GM21786 (cell line): ENCODE results near the gene RNF223.
"Not testable (repeated sequence)": the region's sequence is repeated elsewhere in the genome, so short reads cannot be mapped to it uniquely, and the experiment has no call there.

ENCODE experiments used
- ATAC-seq: cut with Tn5 transposase; IDR thresholded peaks from one replicate; pipeline ENCODE4 v1.9.1; 2021; ENCODE audit not compliant: unreplicated experiment

The RNF223 gene

GRCh38 chr1:1061682-1062345 lies 12.3 kb downstream of the RNF223 start:
- ATAC-seq = no peak

DNA sequence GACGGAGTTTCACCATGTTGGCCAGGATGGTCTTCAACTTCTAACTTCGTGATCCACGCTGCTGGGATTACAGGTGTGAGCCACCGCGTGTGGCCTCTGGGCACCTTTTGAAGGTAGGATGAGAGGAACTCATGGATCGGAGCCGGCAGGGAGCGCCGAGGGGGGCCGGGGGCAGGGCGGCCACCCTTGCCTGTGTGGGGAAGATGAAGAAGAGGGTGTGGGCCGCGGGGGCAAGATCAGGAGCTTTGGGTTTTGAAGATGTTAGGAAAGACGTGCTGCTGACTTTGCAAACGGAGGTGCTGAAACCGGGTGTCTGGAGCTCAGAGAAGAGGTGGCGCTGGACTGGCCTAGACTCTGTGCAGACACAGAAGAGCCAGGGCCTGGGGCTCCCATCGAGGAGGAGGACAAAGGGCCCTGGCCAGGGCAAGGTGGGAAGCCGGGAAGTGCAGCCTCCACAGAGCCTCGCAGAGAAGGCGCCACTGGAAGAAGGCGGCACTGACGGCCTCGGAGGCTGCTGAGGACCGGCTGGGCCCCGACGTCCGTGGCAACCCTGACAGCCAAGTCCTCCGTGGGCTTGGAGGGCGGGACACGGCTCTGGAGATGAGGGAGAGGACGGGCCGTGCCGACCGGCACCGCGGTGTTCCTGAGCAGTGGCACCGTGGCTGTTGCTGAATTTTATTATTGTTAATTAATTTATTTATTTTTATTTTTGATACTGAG lies 13.7 kb downstream of the RNF223 start:
- ATAC-seq = no peak

DNA sequence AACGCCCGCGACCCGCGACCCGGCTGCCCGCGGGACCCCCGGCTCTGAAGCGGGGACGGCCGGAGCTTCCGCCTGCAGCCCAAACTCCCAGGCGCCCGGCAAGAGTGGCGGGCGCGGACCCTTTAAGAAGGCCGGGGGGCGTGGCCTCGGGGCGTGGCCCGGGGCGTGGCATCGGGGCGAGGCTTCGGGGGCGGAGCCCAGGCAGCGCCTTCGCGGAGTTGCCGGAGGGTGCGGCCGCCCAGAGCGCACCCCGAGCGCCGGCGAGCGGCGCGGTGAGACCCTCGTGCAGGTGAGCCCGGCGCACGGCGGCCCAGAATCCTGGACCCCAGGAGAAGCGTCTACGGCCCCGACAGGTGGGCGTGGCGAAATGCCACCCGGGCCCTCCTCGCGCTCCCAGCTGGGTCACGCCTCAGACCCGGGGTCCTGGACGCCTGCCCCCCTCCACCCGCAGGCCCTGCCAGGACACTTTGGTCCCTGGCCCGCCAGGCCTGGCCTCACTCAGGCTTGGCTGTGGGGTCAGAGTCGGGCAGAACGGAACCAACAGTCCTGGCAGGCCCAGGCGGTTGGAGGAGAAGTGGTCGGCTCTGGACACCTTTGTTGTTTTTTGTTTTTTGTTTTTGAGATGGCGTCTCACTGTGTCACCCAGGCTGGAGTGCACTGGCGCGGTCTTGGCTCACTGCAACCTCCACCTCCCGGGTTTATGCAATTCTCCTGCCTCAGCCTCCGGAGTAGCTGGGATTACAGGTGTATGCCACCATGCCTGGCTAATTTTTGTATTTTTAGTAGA lies 14.4 kb downstream of the RNF223 start:
- ATAC-seq = peak; percentile 71

DNA sequence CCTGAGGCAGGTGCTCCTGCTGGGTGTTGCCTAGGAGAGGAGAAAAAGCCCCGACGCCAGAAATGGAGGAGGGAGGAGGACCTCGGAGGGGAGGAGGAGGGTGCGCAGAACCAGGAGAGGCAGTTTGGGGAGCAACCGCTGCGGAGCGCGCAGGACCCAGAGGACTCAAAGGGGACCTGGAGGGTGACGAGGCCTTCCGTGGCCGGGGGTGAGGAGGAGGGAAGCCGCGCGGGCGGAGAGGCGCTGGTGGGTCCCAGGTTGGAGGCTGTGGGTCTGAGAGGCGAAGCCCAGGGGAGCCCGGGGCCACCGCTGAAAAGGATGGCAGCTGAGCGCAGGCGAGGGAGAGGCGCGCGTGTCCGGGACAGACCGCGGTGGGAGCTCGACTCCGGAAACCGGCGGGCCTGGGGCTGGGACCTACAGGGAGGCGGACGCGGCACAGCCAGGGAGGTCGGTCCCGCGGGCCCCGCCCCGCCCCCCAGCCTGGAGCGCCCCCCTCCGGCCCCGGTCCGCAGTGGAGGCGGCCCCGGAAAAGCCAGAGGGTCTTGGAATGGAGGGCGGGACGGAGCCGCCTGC lies 15.1 kb downstream of the RNF223 start:
- ATAC-seq = peak; percentile 31

GRCh38 chr1:1058088-1058905 lies 15.8 kb downstream of the RNF223 start:
- no peak for ATAC-seq

GRCh38 chr1:1057769-1058087 lies 16.4 kb downstream of the RNF223 start:
- ATAC-seq = not testable (repeated sequence)

DNA sequence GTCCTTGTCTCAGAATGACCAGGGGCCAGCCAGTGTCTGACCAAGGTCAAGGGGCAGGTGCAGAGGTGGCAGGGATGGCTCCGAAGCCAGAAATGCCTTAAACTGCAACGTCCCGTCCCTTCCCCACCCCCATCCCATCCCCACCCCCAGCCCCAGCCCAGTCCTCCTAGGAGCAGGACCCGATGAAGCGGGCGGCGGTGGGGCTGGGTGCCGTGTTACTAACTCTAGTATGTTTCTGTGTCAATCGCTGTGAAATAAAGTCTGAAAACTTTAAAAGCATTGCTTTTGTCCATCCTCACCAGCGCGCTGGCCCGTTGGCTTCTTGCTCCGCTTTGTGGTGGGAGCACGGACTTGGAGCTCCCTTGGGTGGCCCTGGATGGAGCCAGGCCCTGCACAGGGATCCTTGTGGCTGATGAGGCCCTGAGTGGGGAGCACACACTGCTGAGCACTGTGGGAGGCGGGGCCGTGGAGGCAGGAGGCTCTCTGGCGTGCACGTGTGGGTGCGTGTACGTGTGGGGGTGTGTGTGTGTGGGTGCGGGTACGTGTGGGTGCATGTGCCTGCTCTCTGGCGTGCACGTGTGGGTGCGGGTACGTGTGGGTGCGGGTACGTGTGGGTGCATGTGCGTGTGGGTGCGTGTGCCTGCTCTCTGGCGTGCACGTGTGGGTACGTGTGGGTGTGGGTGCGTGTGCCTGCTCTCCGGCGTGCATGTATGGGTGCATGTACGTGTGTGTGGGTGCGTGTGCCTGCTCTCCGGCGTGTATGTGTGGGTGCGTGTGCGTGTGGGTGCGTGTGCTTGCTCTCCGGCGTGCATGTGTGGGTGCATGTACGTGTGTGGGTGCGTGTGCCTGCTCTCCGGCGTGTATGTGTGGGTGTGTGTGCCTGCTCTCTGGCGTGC lies 18.0 kb downstream of the RNF223 start:
- ATAC-seq = no peak

GRCh38 chr1:1054971-1055370 lies 19.1 kb downstream of the RNF223 start:
- no peak for ATAC-seq

- no peak for ATAC-seq
Observed at GRCh38 chr1:1054099-1054700, 19.9 kb downstream of the RNF223 start.

GRCh38 chr1:1053682-1054081 lies 20.4 kb downstream of the RNF223 start:
- ATAC-seq = no peak

DNA sequence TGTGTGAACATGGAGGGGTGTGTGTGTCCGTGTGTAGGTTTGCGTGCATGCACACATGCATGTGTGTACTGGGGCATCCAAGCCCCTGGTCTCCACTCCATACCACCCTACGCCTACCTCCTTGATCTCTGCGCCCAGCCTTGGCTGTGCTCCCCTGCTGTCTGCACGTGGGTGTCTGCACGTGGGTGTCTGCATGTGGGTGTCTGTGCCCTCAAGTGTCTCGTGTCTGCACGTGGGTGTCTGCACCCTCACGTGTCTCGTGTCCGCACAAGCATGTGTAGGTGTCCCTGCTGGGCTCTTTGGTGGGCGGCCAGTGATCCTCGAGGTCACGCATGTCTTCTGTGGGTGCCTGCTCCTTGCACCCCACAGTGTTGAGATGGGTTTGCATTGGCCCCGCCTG lies 21.1 kb downstream of the RNF223 start:
- no peak for ATAC-seq

GRCh38 chr1:1052003-1052840 lies 21.9 kb downstream of the RNF223 start:
- ATAC-seq = no peak

DNA sequence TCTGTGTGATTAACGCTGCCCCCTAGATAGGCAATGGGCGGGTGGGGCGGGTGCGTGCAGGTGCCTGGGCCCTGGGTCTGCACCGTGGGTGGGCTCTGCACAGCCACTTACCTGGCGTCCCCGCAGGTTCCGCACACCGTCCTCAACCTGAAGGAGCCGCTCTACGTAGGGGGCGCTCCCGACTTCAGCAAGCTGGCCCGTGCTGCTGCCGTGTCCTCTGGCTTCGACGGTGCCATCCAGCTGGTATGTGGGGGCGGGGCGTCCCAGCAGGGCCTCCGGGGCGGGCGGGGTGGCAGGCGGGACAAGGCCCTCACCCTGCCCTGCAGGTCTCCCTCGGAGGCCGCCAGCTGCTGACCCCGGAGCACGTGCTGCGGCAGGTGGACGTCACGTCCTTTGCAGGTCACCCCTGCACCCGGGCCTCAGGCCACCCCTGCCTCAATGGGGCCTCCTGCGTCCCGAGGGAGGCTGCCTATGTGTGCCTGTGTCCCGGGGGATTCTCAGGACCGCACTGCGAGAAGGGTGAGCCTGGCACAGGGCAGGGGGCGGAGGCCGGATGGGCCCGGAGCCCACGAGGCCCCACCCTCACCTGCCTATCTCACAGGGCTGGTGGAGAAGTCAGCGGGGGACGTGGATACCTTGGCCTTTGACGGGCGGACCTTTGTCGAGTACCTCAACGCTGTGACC lies 22.8 kb downstream of the RNF223 start:
- ATAC-seq = no peak

GRCh38 chr1:1050577-1051052 lies 23.5 kb downstream of the RNF223 start:
- ATAC-seq = no peak

DNA sequence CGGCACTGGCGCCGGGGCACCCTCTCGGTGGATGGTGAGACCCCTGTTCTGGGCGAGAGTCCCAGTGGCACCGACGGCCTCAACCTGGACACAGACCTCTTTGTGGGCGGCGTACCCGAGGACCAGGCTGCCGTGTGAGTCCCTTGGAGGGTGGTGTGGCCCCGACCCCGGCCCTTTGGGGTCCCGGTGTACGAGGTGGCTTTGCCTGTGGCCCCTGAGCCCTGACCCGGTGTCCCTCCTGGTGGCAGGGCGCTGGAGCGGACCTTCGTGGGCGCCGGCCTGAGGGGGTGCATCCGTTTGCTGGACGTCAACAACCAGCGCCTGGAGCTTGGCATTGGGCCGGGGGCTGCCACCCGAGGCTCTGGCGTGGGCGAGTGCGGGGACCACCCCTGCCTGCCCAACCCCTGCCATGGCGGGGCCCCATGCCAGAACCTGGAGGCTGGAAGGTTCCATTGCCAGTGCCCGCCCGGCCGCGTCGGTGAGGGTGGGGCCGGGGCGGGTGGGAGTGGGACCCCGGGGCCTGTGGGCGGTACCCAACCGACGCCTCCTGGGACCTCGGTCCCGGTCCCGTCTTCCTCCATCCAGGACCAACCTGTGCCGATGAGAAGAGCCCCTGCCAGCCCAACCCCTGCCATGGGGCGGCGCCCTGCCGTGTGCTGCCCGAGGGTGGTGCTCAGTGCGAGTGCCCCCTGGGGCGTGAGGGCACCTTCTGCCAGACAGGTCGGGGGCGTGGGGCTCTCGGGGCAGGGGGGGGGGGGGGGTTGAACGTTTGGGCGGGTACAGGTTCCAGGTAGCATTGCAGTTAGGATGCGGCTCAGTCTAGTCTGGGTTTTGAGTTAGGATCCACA lies 24.6 kb downstream of the RNF223 start:
- no peak for ATAC-seq

DNA sequence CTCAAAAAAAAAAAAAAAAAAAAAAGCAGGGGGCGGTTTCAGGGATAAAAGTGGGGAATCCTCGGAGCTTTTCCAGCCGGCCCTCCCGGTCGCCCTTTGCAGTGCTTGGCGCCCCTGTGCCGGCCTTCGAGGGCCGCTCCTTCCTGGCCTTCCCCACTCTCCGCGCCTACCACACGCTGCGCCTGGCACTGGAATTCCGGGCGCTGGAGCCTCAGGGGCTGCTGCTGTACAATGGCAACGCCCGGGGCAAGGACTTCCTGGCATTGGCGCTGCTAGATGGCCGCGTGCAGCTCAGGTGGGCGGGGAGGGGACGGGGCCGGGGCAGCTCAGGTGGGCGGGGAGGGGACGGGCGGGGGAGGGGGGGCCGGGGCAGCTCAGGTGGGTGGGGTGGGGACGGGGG lies 25.3 kb downstream of the RNF223 start:
- no peak for ATAC-seq

- no peak for ATAC-seq
Observed at GRCh38 chr1:1047963-1048362, 26.1 kb downstream of the RNF223 start.
